Right atrium auricular region (tissue), 2 donors: ENCODE data around the gene DEPDC1. TPM values are rescaled to one million over a fixed set of nuclear protein-coding genes. Genes with fewer than 3 reads are reported as not detected.

Source experiments
- DNase-seq: peaks from one replicate; pipeline ENCODE4 v3.0.0-alpha.2; 2019; ENCODE audit warnings: low spot score
- H3K27ac ChIP-seq, 2 donors: fragments of 200-600 bp; sonication (generic); 1 replicate in 1 of 2; 2 replicates in 1 of 2; pipeline ENCODE4 v1.5.1; 2016 to 2019
- H3K27me3 ChIP-seq, 2 donors: fragments of 200-600 bp; sonication (generic); one replicate each; pipeline versions ENCODE4 v1.5.1 to v1.6.0; 2017 to 2019
- H3K36me3 ChIP-seq: fragments of 200-600 bp; sonication (generic); one replicate; pipeline ENCODE4 v1.5.1; 2016
- H3K4me1 ChIP-seq, 2 donors: fragments of 200-600 bp; sonication (generic); one replicate each; pipeline versions ENCODE4 v1.5.1 to v1.6.0; 2017 to 2019
- H3K4me3 ChIP-seq, 2 donors: fragments of 200-600 bp; sonication (generic); 1 replicate in 1 of 2; 2 replicates in 1 of 2; pipeline ENCODE4 v1.5.1; 2017 to 2019; ENCODE audit warnings: mild to moderate bottlenecking in 1 of 2, moderate library complexity in 1 of 2
- H3K9me3 ChIP-seq, 2 donors: fragments of 200-600 bp; sonication (generic); one replicate each; pipeline ENCODE4 v1.5.1; 2019
- total RNA-seq, 2 donors: library from RNA; depleted of rRNA; stranded (reverse); fragments of >200 nt; gene quantifications; one replicate each; pipeline ENCODE4 v1.1.0, GENCODE V29; 2016
- TF ChIP-seq, protein P1 (sequence below), 2 donors: fragments of 200-600 bp; sonication (generic); IDR thresholded peaks; one replicate each; pipeline ENCODE4 v1.5.1; 2019; ENCODE audit warnings: antibody characterized with exemption in 2 of 2

Gene DEPDC1, protein sequence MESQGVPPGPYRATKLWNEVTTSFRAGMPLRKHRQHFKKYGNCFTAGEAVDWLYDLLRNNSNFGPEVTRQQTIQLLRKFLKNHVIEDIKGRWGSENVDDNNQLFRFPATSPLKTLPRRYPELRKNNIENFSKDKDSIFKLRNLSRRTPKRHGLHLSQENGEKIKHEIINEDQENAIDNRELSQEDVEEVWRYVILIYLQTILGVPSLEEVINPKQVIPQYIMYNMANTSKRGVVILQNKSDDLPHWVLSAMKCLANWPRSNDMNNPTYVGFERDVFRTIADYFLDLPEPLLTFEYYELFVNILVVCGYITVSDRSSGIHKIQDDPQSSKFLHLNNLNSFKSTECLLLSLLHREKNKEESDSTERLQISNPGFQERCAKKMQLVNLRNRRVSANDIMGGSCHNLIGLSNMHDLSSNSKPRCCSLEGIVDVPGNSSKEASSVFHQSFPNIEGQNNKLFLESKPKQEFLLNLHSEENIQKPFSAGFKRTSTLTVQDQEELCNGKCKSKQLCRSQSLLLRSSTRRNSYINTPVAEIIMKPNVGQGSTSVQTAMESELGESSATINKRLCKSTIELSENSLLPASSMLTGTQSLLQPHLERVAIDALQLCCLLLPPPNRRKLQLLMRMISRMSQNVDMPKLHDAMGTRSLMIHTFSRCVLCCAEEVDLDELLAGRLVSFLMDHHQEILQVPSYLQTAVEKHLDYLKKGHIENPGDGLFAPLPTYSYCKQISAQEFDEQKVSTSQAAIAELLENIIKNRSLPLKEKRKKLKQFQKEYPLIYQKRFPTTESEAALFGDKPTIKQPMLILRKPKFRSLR
- 1 to 10 TPM in 1 of 2 donors, not detected in 1; 1.4 TPM for total RNA-seq

DNA sequence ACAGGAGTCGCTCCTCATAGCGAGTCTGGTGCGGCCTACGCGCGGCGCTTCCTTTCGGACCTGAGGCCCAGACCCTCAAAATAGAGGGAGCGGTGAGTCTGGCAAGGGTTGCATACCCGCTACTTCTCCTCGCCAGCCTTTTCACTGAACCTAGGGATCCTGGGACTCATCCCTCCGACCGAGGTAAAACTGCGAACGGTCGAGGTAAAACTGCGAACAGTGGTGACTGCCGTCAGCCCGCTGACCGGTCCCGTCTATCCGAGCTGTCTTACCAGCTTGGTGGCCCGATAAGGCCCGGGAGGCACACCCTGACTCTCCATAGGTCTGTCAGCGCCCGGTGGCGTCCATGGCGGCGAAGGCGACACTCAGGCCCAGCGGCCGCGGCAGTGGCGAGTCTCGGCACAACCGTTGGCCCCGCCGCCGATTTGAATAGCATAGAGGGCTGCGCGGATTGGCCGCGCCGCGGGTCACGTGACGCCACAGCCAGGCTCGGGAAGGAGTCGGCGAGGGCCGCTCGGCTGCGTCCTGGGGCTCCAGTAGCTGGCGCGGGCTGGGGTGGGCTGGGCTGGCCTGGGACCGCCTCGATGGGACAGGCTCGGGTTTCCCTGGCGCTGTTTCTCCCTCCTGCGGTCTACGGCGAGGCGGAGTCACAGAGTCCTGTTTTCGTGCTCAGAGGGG lies at the start of gene DEPDC1:
TSS of gene DEPDC1 (minus strand) at position 403 of the 678 bp plus-strand sequence. CDS start at position 320, 83 bp downstream.
- Histone ChIP-seq H3K36me3 (no peaks in the 10 kb centered on the region), H3K27me3 (no peaks in the 10 kb centered on the region), H3K4me1 (peaks cover 0 to 11% of the 10 kb centered on the region in 2 donors), H3K27ac (no peak within 1 kb of the TSS), H3K4me3 (peak within 1 kb of the TSS; percentile 45 to 64), H3K9me3 (no peaks in the 10 kb centered on the region)
- peak; percentile 96 for DNase-seq
- TF ChIP-seq, protein P1, sequence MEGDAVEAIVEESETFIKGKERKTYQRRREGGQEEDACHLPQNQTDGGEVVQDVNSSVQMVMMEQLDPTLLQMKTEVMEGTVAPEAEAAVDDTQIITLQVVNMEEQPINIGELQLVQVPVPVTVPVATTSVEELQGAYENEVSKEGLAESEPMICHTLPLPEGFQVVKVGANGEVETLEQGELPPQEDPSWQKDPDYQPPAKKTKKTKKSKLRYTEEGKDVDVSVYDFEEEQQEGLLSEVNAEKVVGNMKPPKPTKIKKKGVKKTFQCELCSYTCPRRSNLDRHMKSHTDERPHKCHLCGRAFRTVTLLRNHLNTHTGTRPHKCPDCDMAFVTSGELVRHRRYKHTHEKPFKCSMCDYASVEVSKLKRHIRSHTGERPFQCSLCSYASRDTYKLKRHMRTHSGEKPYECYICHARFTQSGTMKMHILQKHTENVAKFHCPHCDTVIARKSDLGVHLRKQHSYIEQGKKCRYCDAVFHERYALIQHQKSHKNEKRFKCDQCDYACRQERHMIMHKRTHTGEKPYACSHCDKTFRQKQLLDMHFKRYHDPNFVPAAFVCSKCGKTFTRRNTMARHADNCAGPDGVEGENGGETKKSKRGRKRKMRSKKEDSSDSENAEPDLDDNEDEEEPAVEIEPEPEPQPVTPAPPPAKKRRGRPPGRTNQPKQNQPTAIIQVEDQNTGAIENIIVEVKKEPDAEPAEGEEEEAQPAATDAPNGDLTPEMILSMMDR (IDR thresholded peaks at IDR 0.05) = peak in 1 of 2 donors; percentile 20

DNA sequence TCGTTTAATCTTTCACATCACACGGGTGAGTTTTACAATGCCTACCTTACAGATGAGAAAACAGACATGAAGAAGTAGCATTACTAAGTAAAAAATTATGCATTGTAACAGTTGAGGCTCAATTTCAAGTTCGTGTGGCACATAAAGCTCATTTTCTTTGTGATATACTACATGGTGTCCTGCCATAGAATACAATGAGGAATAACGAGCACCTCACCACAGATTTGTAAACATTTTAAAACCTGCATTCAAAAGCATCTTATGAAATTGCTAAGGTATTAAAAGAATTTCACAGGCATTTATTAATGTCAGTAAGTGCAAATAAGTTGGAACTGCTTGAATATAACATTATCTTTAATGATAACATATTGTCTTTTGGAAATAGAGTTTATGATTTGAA lies 47.8 kb upstream of the DEPDC1 start:
- TF ChIP-seq, protein P1 (IDR thresholded peaks at IDR 0.05) = no peak
- Histone ChIP-seq H3K4me3 (no peak overlapping the region), H3K27ac (no peak overlapping the region), H3K36me3 (no peaks in the 10 kb centered on the region), H3K4me1 (no peaks in the 10 kb centered on the region), H3K27me3 (no peaks in the 10 kb centered on the region), H3K9me3 (no peaks in the 10 kb centered on the region)
- DNase-seq = no peak

DNA sequence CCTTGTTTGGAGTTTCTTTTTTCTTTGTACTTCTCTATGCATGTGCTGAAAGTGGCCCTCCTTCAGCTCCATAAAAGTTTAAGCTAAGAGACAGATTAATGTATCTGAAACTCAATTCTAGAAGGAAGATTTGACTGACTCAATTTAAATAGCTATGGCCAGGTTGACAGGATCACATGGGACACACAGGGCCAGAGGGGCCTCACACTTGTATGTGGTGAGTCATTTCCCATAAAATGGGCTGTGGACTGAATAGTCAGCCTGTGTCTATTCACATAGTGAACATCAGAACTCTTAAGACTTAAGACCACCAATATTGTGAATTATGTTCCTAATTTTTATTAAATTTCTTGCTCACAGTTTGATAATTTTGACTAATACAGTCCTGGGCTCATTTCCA lies 45.7 kb upstream of the DEPDC1 start:
- Histone ChIP-seq H3K27ac (no peak overlapping the region), H3K4me1 (no peaks in the 10 kb centered on the region), H3K9me3 (no peaks in the 10 kb centered on the region), H3K27me3 (no peaks in the 10 kb centered on the region), H3K4me3 (no peak overlapping the region), H3K36me3 (no peaks in the 10 kb centered on the region)
- no peak for DNase-seq
- TF ChIP-seq, protein P1 (IDR thresholded peaks at IDR 0.05) = no peak

DNA sequence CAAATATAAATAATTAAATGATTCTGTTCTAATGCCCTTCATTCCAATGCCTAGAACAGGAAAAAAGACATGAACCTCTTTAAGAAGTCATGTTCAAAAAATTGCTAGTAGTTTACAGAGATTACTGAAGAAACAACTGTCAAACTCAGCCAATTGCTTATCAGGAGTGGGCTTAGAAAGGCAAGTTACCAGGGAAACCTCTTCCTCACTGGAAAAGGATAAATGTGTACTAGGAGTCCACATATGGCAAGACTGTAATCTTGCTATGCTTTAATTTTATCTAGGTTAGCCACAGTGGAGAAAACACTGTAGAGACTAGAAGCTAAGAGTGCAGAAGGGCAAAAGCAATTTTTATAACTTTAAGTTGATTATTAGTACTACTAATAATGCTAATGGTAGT lies 42.1 kb upstream of the DEPDC1 start:
- Histone ChIP-seq H3K4me1 (no peaks in the 10 kb centered on the region), H3K27me3 (no peaks in the 10 kb centered on the region), H3K4me3 (no peak overlapping the region), H3K36me3 (no peaks in the 10 kb centered on the region), H3K27ac (no peak overlapping the region), H3K9me3 (no peaks in the 10 kb centered on the region)
- TF ChIP-seq, protein P1 (IDR thresholded peaks at IDR 0.05) = no peak
- no peak for DNase-seq

DNA sequence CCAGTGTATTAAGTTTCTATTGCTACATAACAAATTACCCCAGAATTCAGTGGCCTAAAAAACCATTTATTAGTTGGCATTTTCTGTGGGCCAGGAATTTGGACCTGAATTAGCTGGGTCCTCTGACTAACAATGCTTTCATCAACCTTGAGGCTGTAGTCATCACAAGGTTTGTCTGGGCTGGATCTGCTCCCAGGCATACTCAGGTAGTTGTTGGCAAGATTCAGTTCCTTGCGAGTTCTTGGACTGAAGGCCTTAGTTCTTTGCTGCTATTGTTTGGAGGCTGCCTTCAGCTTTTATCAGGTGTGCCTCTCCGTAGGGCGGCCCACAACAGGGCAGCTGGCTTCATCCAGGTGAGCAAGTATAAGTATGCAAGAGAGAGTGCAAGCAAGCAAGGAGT lies 31.4 kb upstream of the DEPDC1 start:
- DNase-seq = no peak
- H3K9me3 ChIP-seq = peaks cover 0 to 11% of the 10 kb centered on the region in 2 donors
- no peaks in the 10 kb centered on the region for H3K27me3 ChIP-seq
- TF ChIP-seq, protein P1 (IDR thresholded peaks at IDR 0.05) = no peak
- no peak overlapping the region for H3K27ac ChIP-seq
- H3K4me3 ChIP-seq = no peak overlapping the region
- no peaks in the 10 kb centered on the region for H3K4me1 ChIP-seq
- H3K36me3 ChIP-seq = no peaks in the 10 kb centered on the region
